Dendritic cell treated with granulocyte-macrophage colony-stimulating factor and Interleukin-4, amounts not matched to agents 40 ng/mL and 50 ng/mL, for 4 days (primary cell): Measurements from ENCODE around the gene CACNA1C.

Experiments used
- H3K27ac Mint-ChIP-seq: one replicate; pipeline ENCODE4 v1.8.0; 2022; ENCODE audit warnings: mild to moderate bottlenecking, mixed read lengths
- H3K27me3 Mint-ChIP-seq: one replicate; pipeline ENCODE4 v1.8.0; 2022; ENCODE audit warnings: mild to moderate bottlenecking, mixed read lengths
- H3K36me3 Mint-ChIP-seq: one replicate; pipeline ENCODE4 v1.8.0; 2022; ENCODE audit warnings: low read depth, mixed read lengths
- H3K4me1 Mint-ChIP-seq: one replicate; pipeline ENCODE4 v1.8.0; 2022; ENCODE audit warnings: low read depth, mixed read lengths
- H3K4me3 Mint-ChIP-seq: one replicate; pipeline ENCODE4 v1.8.0; 2022; ENCODE audit warnings: mild to moderate bottlenecking, moderate library complexity, mixed read lengths
- H3K9me3 Mint-ChIP-seq: one replicate; pipeline ENCODE4 v1.8.0; 2022; ENCODE audit warnings: mixed read lengths
- intact Hi-C: fragments of 100-400 bp; cut with micrococcal nuclease; formaldehyde crosslinking; loops from one replicate; pipeline ENCODE4 v1.15.0; 2022

The CACNA1C gene

GRCh38 chr12:2239381-2239871, 186.6 kb downstream of the CACNA1C start:
- no peaks in the 10 kb centered on the region for H3K36me3 Mint-ChIP-seq
- no peak overlapping the region for H3K27ac Mint-ChIP-seq
- no peak overlapping the region for H3K4me3 Mint-ChIP-seq
- intact Hi-C loops = no loop called here
- no peaks in the 10 kb centered on the region for H3K9me3 Mint-ChIP-seq
- no peaks in the 10 kb centered on the region for H3K4me1 Mint-ChIP-seq
- H3K27me3 Mint-ChIP-seq = no peaks in the 10 kb centered on the region

GRCh38 chr12:2240390-2240789, 187.6 kb downstream of the CACNA1C start:
- H3K36me3 Mint-ChIP-seq = no peaks in the 10 kb centered on the region
- H3K27ac Mint-ChIP-seq = no peak overlapping the region
- no peaks in the 10 kb centered on the region for H3K27me3 Mint-ChIP-seq
- intact Hi-C loops = no loop called here
- H3K4me1 Mint-ChIP-seq = no peaks in the 10 kb centered on the region
- no peak overlapping the region for H3K4me3 Mint-ChIP-seq
- H3K9me3 Mint-ChIP-seq = no peaks in the 10 kb centered on the region

- H3K27me3 Mint-ChIP-seq = no peaks in the 10 kb centered on the region
- no peaks in the 10 kb centered on the region for H3K4me1 Mint-ChIP-seq
- no peak overlapping the region for H3K27ac Mint-ChIP-seq
- H3K4me3 Mint-ChIP-seq = no peak overlapping the region
- intact Hi-C loops = no loop called here
- no peaks in the 10 kb centered on the region for H3K9me3 Mint-ChIP-seq
- no peaks in the 10 kb centered on the region for H3K36me3 Mint-ChIP-seq
Measured at GRCh38 chr12:2240984-2241383, 188.2 kb downstream of the CACNA1C start.

- no peaks in the 10 kb centered on the region for H3K36me3 Mint-ChIP-seq
- no peaks in the 10 kb centered on the region for H3K9me3 Mint-ChIP-seq
- H3K4me1 Mint-ChIP-seq = no peaks in the 10 kb centered on the region
- H3K27ac Mint-ChIP-seq = no peak overlapping the region
- H3K4me3 Mint-ChIP-seq = no peak overlapping the region
- H3K27me3 Mint-ChIP-seq = no peaks in the 10 kb centered on the region
- intact Hi-C loops = no loop called here
Measured at GRCh38 chr12:2242216-2242615, 189.4 kb downstream of the CACNA1C start.

GRCh38 chr12:2242816-2243215, 190.0 kb downstream of the CACNA1C start:
- H3K27me3 Mint-ChIP-seq = no peaks in the 10 kb centered on the region
- no peak overlapping the region for H3K4me3 Mint-ChIP-seq
- H3K4me1 Mint-ChIP-seq = peaks cover 5% of the 10 kb centered on the region
- H3K27ac Mint-ChIP-seq = no peak overlapping the region
- no peaks in the 10 kb centered on the region for H3K36me3 Mint-ChIP-seq
- H3K9me3 Mint-ChIP-seq = no peaks in the 10 kb centered on the region
- intact Hi-C loops = no loop called here

- no peaks in the 10 kb centered on the region for H3K9me3 Mint-ChIP-seq
- H3K27ac Mint-ChIP-seq = no peak overlapping the region
- intact Hi-C loops = no loop called here
- H3K36me3 Mint-ChIP-seq = no peaks in the 10 kb centered on the region
- no peaks in the 10 kb centered on the region for H3K27me3 Mint-ChIP-seq
- H3K4me1 Mint-ChIP-seq = peaks cover 5% of the 10 kb centered on the region
- no peak overlapping the region for H3K4me3 Mint-ChIP-seq
Measured at GRCh38 chr12:2243275-2243674, 190.5 kb downstream of the CACNA1C start.

- no peak overlapping the region for H3K27ac Mint-ChIP-seq
- H3K4me3 Mint-ChIP-seq = no peak overlapping the region
- H3K4me1 Mint-ChIP-seq = peaks cover 5% of the 10 kb centered on the region
- H3K27me3 Mint-ChIP-seq = no peaks in the 10 kb centered on the region
- H3K9me3 Mint-ChIP-seq = no peaks in the 10 kb centered on the region
- intact Hi-C loops = no loop called here
- no peaks in the 10 kb centered on the region for H3K36me3 Mint-ChIP-seq
Measured at GRCh38 chr12:2244013-2244861, 191.4 kb downstream of the CACNA1C start.

GRCh38 chr12:2246358-2246757, 193.6 kb downstream of the CACNA1C start:
- Mint-ChIP-seq H3K4me1 (peaks cover 5% of the 10 kb centered on the region), H3K36me3 (no peaks in the 10 kb centered on the region), H3K9me3 (no peaks in the 10 kb centered on the region), H3K4me3 (no peak overlapping the region), H3K27me3 (no peaks in the 10 kb centered on the region), H3K27ac (no peak overlapping the region)
- intact Hi-C loops = no loop called here

- intact Hi-C loops = no loop called here
- Mint-ChIP-seq H3K4me3 (no peak overlapping the region), H3K27ac (no peak overlapping the region), H3K9me3 (no peaks in the 10 kb centered on the region), H3K27me3 (no peaks in the 10 kb centered on the region), H3K4me1 (peaks cover 5% of the 10 kb centered on the region), H3K36me3 (no peaks in the 10 kb centered on the region)
Measured at GRCh38 chr12:2247120-2247519, 194.3 kb downstream of the CACNA1C start.

GRCh38 chr12:2247596-2247995, 194.8 kb downstream of the CACNA1C start:
- H3K27me3 Mint-ChIP-seq = no peaks in the 10 kb centered on the region
- peaks cover 5% of the 10 kb centered on the region for H3K4me1 Mint-ChIP-seq
- intact Hi-C loops = no loop called here
- H3K4me3 Mint-ChIP-seq = no peak overlapping the region
- no peaks in the 10 kb centered on the region for H3K9me3 Mint-ChIP-seq
- H3K36me3 Mint-ChIP-seq = no peaks in the 10 kb centered on the region
- no peak overlapping the region for H3K27ac Mint-ChIP-seq

GRCh38 chr12:2248087-2248900, 195.5 kb downstream of the CACNA1C start:
- no peak overlapping the region for H3K27ac Mint-ChIP-seq
- H3K9me3 Mint-ChIP-seq = no peaks in the 10 kb centered on the region
- H3K27me3 Mint-ChIP-seq = no peaks in the 10 kb centered on the region
- H3K4me1 Mint-ChIP-seq = peaks cover 5% of the 10 kb centered on the region
- H3K36me3 Mint-ChIP-seq = no peaks in the 10 kb centered on the region
- intact Hi-C loops = no loop called here
- no peak overlapping the region for H3K4me3 Mint-ChIP-seq

- Mint-ChIP-seq H3K36me3 (no peaks in the 10 kb centered on the region), H3K27me3 (no peaks in the 10 kb centered on the region), H3K4me1 (peaks cover 5% of the 10 kb centered on the region), H3K27ac (no peak overlapping the region), H3K9me3 (no peaks in the 10 kb centered on the region), H3K4me3 (no peak overlapping the region)
- intact Hi-C loops = no loop called here
Measured at GRCh38 chr12:2248901-2249381, 196.2 kb downstream of the CACNA1C start.

GRCh38 chr12:2250797-2251196, 198.0 kb downstream of the CACNA1C start:
- Mint-ChIP-seq H3K27me3 (no peaks in the 10 kb centered on the region), H3K4me3 (no peak overlapping the region), H3K36me3 (no peaks in the 10 kb centered on the region), H3K4me1 (peaks cover 5% of the 10 kb centered on the region), H3K9me3 (peaks cover 5% of the 10 kb centered on the region), H3K27ac (no peak overlapping the region)
- intact Hi-C loops = no loop called here

GRCh38 chr12:2251526-2252209, 198.9 kb downstream of the CACNA1C start:
- no peak overlapping the region for H3K27ac Mint-ChIP-seq
- H3K9me3 Mint-ChIP-seq = peaks cover 9% of the 10 kb centered on the region
- H3K4me3 Mint-ChIP-seq = no peak overlapping the region
- intact Hi-C loops = no loop called here
- peaks cover 5% of the 10 kb centered on the region for H3K4me1 Mint-ChIP-seq
- no peaks in the 10 kb centered on the region for H3K36me3 Mint-ChIP-seq
- no peaks in the 10 kb centered on the region for H3K27me3 Mint-ChIP-seq
